GM21367 (cell line): ENCODE measurements around the gene TRAF3.

ENCODE experiments used
- ATAC-seq: cut with Tn5 transposase; IDR thresholded peaks from one replicate; pipeline ENCODE4 v1.9.1; 2021; ENCODE audit not compliant: unreplicated experiment

TRAF3 gene

GRCh38 chr14:102949062-102949800 is 172.0 kb downstream of the TRAF3 start:
- peak; percentile 49 for ATAC-seq

DNA sequence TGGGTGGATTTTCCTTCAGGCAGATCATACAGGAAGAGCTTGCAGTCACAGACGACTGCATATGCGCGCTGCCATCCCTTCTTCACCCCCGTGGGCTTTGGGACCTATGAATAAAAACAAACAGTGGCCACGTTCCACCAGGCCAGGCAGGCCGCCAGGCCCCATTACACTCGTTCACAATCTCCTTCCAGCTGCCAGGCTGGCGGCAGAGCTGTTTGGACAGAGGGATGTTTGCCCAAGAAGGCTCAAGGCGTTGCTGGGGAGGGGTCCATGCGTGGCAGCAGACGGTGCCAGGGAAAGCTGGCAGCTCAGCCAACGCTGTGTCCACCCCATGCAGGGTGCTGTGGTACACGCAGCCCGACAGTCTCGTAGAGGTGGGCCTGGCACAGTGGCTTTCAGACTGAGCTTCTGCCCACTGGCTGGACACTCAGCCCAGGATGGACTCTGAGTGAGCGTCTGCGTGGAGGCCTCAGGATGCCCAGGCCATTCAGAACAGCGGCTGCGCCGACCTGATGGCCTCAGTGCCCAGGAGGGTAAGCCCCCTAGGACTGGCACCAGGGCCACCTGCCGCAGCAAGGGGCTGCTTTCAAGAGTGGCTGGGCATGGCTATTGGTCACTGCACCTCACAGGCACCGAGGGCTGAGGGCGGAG is 172.7 kb downstream of the TRAF3 start:
- no peak for ATAC-seq

GRCh38 chr14:102951034-102951433 is 173.8 kb downstream of the TRAF3 start:
- no peak for ATAC-seq

GRCh38 chr14:102951799-102952198 is 174.6 kb downstream of the TRAF3 start:
- no peak for ATAC-seq

- ATAC-seq = no peak
Measured at GRCh38 chr14:102952276-102952675, 175.0 kb downstream of the TRAF3 start.

- no peak for ATAC-seq
Measured at GRCh38 chr14:102953100-102953499, 175.9 kb downstream of the TRAF3 start.

GRCh38 chr14:102954081-102954789 is 177.0 kb downstream of the TRAF3 start:
- no peak for ATAC-seq

DNA sequence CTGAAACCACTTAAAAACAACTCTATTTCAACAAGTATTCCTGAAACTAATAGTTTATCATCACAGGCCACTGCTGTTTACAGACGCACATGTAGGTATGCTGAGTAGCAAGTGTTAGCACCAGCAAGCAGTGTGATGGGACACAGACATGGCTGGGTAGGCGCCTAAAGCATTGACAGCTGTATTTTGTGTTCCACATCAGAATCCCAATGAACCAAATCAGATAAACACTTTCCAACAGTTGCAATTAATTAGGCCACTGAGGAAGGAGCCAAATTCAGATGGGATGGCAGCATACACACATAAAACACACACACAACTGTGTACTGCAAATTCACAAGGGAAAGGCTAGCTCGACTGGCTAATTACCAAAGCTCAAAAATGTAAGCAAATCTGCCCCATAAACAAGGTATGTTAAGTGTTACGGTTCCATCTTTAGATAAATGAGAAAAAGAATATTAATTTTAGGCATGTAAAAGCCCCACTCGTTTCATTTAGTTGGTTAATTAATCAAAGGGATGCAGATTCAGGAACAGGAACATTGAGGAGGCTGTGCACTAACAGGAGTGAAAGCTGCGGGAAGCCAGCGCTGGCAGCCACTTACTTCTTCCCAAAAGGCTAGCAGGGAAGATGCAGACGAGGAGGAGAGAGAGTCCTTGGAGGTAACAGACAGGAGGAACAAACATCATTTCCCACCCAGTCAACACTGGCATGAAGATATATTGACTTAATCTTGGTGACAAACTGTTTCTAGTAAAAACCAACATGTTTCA is 178.6 kb downstream of the TRAF3 start:
- ATAC-seq = no peak

GRCh38 chr14:102957222-102957621 is 180.0 kb downstream of the TRAF3 start:
- ATAC-seq = no peak

DNA sequence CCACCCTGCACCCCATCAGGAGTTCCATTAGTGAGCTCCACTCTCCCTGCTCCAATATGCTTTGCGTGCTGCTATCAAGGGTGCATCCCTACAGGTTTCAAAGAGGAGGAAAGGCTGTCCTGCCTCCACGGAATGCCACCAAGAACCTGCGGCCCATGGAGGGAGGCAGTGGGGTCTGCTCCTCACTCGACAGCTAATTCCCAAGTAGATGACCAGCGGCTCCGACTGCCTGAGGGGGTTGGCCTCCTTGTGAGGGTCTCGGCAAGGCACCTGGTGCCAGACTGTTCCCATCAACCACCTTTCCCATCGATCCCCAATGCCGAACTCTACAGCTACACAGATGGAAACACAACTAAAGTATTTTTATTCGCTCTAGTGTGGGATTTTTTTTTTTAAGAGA is 181.2 kb downstream of the TRAF3 start:
- no peak for ATAC-seq
